Body of pancreas (tissue), 4 donors: ENCODE measurements around the gene TBC1D10A. TPM values are rescaled to one million over a fixed set of nuclear protein-coding genes. Genes with fewer than 3 reads are reported as not detected.

Source experiments
- ATAC-seq: fragments of 150-250 bp; one replicate; pipeline ENCODE4 v1.9.1; 2016
- DNase-seq, 4 donors: peaks; one replicate each; pipeline ENCODE4 v3.0.0-alpha.2; 2019
- H3K27ac ChIP-seq, 4 donors: fragments of 200-600 bp; sonication (generic); 1 replicate in 3 of 4; 2 replicates in 1 of 4; pipeline versions ENCODE4 v1.5.1 to v1.6.1; 2016 to 2019; ENCODE audit warnings: mild to moderate bottlenecking in 1 of 4, mixed read lengths in 1 of 4, moderate library complexity in 1 of 4
- H3K27me3 ChIP-seq, 2 donors: fragments of 200-600 bp; sonication (generic); one replicate each; pipeline ENCODE4 v1.6.0; 2016; ENCODE audit warnings: mild to moderate bottlenecking in 1 of 2
- H3K36me3 ChIP-seq, 2 donors: fragments of 200-600 bp; sonication (generic); replicated peaks in 1 of 2; 2 replicates each; pipeline ENCODE4 v1.5.1; 2016; ENCODE audit warnings: low read depth in 2 of 2; ENCODE audit not compliant: insufficient read depth in 1 of 2
- H3K4me1 ChIP-seq: fragments of 200-600 bp; sonication (generic); one replicate; pipeline ENCODE4 v1.6.0; 2016
- H3K4me3 ChIP-seq, 2 donors: fragments of 200-600 bp; sonication (generic); 1 replicate in 1 of 2; 2 replicates in 1 of 2; pipeline ENCODE4 v1.5.1; 2016 to 2019
- H3K9me3 ChIP-seq, 3 donors: fragments of 200-600 bp; sonication (generic); 1 replicate in 2 of 3; 2 replicates in 1 of 3; pipeline ENCODE4 v1.5.1; 2016
- CTCF ChIP-seq, 7 experiments: fragments of 450-650 bp in 4 of 7; fragments of 200-600 bp in 3 of 7; sonication (generic) in 3 of 7; IDR thresholded peaks; one replicate each; pipeline ENCODE4 v1.5.1; 2016 to 2019; ENCODE audit warnings: antibody characterized with exemption in 7 of 7
- POLR2A ChIP-seq, 3 donors: fragments of 450-650 bp; IDR thresholded peaks; one replicate each; pipeline ENCODE4 v1.6.1; 2016; ENCODE audit warnings: antibody characterized with exemption in 3 of 3, mild to moderate bottlenecking in 2 of 3
- WGBS, 2 donors: methylation state at CpG; one replicate each; pipeline ENCODE4 v1.1.5; 2017; 5-methylcytosine and 5-hydroxymethylcytosine counted together
- intact Hi-C: fragments of 100-400 bp; cut with DNase I; formaldehyde crosslinking; loops from one replicate; pipeline ENCODE4 v1.15.1; 2023
- total RNA-seq, 2 donors: library from RNA; depleted of rRNA; stranded (reverse); fragments of >200 nt; gene quantifications; one replicate each; pipeline ENCODE4 v1.1.0, GENCODE V29; 2016

Gene TBC1D10A
- total RNA-seq, 2 donors from 2014 or later: 4.3 to 15.0 TPM

- Histone ChIP-seq H3K27ac (peak overlapping the region; percentile 16 to 92 (median 83)), H3K4me3 (no peak overlapping the region), H3K9me3 (no peaks in the 10 kb centered on the region), H3K27me3 (no peaks in the 10 kb centered on the region), H3K36me3 (no peaks in the 10 kb centered on the region), H3K4me1 (peaks cover 56% of the 10 kb centered on the region)
- ATAC-seq: no peak
- peak in 3 of 4 donors; percentile 47 to 54 (median 48) for DNase-seq
- TF ChIP-seq CTCF (IDR thresholded peaks at IDR 0.05) (no peak), POLR2A (IDR thresholded peaks at IDR 0.05) (no peak)
- 40 to 57% methylated on average over 3 to 5 of the region's 5 CpGs for WGBS, 2 donors
- intact Hi-C loops: no loop called here
These were observed 1.5 kb downstream of the TBC1D10A start for GRCh38 chr22:30325065-30325720.

DNA sequence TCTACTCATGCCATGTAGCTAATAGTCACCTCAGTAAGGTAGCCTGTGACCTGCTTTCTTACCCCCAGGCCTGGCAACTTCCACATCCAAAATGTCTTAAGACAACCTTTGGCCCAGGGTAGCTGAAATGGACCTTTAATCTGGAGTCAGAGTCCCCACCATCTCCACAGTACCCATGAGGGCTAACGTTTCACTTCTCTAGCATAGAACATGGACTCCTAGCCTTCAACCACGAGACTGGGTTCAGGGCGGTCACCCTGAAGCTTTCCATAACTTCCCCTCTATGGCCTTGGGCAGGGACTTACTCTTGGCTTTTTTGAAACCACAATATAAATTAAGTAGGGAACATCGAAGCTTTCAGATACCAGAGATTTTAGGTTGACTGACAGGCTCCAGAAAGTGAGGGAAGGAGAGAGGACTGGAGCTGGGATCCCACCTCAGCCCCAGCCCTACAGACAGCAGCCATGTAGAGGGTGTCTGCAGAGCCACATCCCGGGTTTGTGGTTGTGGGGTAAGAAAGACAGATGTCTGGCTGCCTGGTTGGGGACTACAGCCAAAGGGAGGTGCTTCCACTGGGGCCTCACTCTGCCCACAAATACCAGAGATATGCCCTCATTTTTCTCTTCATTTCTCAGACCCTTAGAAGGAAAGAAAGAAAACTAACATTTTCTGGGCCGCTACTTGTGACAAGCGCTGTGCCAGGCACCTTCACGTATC, 2.6 kb downstream of the TBC1D10A start:
- Histone ChIP-seq H3K9me3 (no peaks in the 10 kb centered on the region), H3K36me3 (no peaks in the 10 kb centered on the region), H3K27ac (peak overlapping the region in 3 of 4 donors; percentile 80 to 92 (median 86)), H3K4me1 (peaks cover 56% of the 10 kb centered on the region), H3K4me3 (no peak overlapping the region), H3K27me3 (no peaks in the 10 kb centered on the region)
- no peak for TF ChIP-seq CTCF (IDR thresholded peaks at IDR 0.05)
- TF ChIP-seq POLR2A (IDR thresholded peaks at IDR 0.05): no peak
- no peak for ATAC-seq
- peak in 1 of 4 donors; percentile 16 for DNase-seq
- WGBS, 2 donors: 46 to 48% methylated on average over 8 of the region's 8 CpGs
- intact Hi-C loops: no loop called here

GRCh38 chr22:30323246-30323645, 3.5 kb downstream of the TBC1D10A start:
- Histone ChIP-seq H3K4me1 (peaks cover 53% of the 10 kb centered on the region), H3K36me3 (no peaks in the 10 kb centered on the region), H3K4me3 (no peak overlapping the region), H3K27me3 (no peaks in the 10 kb centered on the region), H3K9me3 (no peaks in the 10 kb centered on the region), H3K27ac (no peak overlapping the region)
- ATAC-seq (no peak), DNase-seq (no peak)
- TF ChIP-seq POLR2A (IDR thresholded peaks at IDR 0.05): no peak
- TF ChIP-seq CTCF (IDR thresholded peaks at IDR 0.05): no peak
- intact Hi-C loops: no loop called here
- WGBS, 2 donors: 80 to 89% methylated on average over 3 of the region's 3 CpGs

GRCh38 chr22:30321461-30321860, 5.3 kb downstream of the TBC1D10A start:
- Histone ChIP-seq H3K4me3 (no peak overlapping the region), H3K9me3 (no peaks in the 10 kb centered on the region), H3K27ac (no peak overlapping the region), H3K4me1 (peaks cover 58% of the 10 kb centered on the region), H3K36me3 (no peaks in the 10 kb centered on the region), H3K27me3 (no peaks in the 10 kb centered on the region)
- no peak for DNase-seq
- WGBS, 2 donors: 80 to 84% methylated on average over 2 of the region's 2 CpGs
- no peak for ATAC-seq
- intact Hi-C loops: no loop called here
- TF ChIP-seq CTCF (IDR thresholded peaks at IDR 0.05) (no peak), POLR2A (IDR thresholded peaks at IDR 0.05) (no peak)
